Stimulated activated CD4-positive, alpha-beta T cell treated with anti-CD3 and anti-CD28 coated beads, Interleukin-15, amount 100 ng/mL, for 1 hour (primary cell): ENCODE measurements around the gene C9orf72.

Experiments
- DNase-seq, 2 donors: peaks; one replicate each; pipeline ENCODE4 v3.0.0-alpha.2; 2020; ENCODE audit warnings: low read depth in 1 of 2, low spot score in 1 of 2

The C9orf72 gene

GRCh38 chr9:27539479-27540441 is 33.5 kb downstream of the C9orf72 start:
- DNase-seq: no peak

GRCh38 chr9:27538647-27539046 is 34.6 kb downstream of the C9orf72 start:
- DNase-seq: no peak

GRCh38 chr9:27537756-27538155 is 35.5 kb downstream of the C9orf72 start:
- DNase-seq: no peak

GRCh38 chr9:27537027-27537435 is 36.2 kb downstream of the C9orf72 start:
- DNase-seq: no peak

GRCh38 chr9:27536168-27536567 is 37.1 kb downstream of the C9orf72 start:
- no peak for DNase-seq

GRCh38 chr9:27535701-27536118 is 37.6 kb downstream of the C9orf72 start:
- DNase-seq: no peak

DNA sequence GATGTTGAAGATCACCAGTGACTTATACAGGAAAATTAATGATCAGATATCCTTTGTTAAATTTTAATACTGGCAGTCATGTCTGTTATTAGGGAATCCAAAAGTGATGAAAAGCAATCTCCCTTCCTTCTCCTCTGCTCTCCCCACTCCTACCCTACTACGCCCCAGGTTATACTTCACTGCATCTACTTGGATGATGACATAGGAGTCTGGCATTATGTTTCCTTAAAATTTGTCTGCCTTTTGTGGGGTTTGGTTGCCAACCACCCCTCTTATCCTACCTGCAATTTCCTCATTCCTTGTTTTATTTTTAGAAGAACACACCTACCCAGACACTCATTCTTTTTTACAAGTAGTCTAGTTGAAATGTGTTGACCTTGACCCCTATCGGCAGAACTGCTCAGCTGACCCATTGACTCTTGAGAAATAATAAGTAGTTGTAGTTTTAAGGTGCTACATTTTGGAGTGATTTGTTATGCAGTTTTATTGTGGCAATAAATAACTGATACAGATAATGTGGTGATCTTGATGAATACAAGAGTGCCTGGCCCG is 38.5 kb downstream of the C9orf72 start:
- no peak for DNase-seq

- no peak for DNase-seq
These were observed 39.1 kb downstream of the C9orf72 start for GRCh38 chr9:27534131-27534530.

DNA sequence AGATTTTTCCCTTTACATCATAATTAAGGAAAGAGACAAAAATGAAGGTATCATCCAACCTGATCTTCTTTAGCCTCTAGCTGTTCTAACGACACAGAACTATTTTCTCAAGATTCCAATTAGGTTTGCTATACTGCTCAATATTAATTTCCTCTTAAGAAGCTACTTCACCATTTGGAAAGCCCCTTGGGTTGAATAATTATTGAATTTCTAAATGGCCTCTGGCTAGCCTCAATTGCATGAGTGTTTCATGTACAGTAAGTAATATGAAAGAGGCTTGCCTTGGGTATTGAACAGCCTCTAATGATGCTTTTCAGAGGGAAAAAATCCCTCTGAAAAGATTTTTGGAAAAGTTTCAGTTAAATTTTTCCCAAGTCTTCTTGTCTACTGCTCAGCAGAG is 40.0 kb downstream of the C9orf72 start:
- no peak for DNase-seq

GRCh38 chr9:27532046-27532445 is 41.2 kb downstream of the C9orf72 start:
- DNase-seq: no peak

- no peak for DNase-seq
These were observed 42.1 kb downstream of the C9orf72 start for GRCh38 chr9:27530915-27531755.

DNA sequence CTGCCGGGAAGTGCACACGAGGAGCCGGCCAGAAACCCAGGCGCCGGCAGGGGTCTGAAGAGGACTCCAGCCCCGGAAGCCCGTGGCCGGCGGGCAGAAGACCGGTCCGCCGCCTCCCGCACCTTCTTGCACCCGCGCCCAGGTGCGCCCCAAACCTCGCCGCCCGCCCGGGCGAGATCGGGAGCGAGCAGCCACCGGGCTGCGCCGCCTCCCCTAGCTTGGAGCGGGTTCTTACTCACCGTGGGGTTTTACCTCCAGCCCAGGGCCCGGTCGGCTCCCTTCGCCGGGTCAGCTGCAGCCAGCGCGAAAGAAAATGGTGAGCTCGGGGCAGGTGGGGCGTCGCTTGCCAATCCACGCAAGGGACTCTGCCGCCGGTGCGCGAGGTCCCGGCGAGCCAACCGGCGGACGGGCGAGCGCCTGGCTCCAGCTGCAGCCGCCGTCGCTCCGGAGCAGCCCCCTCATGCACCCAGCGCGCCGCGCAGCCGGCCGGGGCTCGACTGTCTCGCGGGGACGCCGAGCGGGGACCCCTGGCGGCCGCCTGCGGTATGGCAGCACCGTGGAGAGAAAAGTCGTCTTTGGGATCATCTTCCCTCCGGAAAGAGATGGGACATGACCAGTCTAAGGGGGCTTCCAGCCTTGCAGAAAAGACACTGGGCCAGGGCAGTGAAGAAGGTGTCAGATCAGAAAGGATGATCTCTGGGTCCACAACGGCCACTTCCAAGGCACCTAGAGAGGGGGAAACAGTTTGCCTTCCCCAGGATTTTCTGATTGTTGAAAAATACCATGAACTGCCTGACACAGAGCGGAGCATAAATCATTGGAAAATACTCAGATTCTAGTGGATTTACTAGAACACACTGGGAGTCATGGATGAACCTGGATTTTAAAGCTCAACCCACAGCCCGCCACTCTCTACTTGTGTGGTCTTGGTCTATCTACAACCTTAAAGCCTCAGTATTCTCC is 43.7 kb downstream of the C9orf72 start, which contains the start of gene MOB3B:
Gene MOB3B, minus strand, starts transcription at position 499 of the 963 bp plus-strand sequence. CDS start 74,264 bp downstream, outside the sequence.
- DNase-seq: peak; percentile 52 to 72

DNA sequence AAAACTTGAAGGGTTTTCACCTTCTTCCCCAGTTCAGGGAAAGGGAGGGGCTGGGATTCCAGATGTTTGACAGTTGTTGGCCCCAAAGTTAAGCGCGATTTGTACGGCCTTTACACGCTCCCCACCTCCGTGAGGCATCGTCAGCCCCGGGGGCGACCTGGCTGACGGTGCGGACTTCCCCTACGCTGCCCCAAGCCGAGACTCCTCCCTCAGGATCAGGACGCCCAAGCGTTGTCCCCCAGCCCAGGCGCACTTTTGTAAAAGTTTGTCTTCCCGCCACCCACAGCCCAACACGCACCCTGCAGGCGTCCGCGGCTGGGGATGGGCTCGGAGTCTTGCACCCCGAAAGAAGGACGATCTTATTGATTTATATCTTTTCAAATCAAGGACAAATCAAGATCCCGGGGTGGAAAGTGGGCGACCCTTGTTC is 44.4 kb downstream of the C9orf72 start:
- DNase-seq: peak in 1 of 2 donors; percentile 12

DNA sequence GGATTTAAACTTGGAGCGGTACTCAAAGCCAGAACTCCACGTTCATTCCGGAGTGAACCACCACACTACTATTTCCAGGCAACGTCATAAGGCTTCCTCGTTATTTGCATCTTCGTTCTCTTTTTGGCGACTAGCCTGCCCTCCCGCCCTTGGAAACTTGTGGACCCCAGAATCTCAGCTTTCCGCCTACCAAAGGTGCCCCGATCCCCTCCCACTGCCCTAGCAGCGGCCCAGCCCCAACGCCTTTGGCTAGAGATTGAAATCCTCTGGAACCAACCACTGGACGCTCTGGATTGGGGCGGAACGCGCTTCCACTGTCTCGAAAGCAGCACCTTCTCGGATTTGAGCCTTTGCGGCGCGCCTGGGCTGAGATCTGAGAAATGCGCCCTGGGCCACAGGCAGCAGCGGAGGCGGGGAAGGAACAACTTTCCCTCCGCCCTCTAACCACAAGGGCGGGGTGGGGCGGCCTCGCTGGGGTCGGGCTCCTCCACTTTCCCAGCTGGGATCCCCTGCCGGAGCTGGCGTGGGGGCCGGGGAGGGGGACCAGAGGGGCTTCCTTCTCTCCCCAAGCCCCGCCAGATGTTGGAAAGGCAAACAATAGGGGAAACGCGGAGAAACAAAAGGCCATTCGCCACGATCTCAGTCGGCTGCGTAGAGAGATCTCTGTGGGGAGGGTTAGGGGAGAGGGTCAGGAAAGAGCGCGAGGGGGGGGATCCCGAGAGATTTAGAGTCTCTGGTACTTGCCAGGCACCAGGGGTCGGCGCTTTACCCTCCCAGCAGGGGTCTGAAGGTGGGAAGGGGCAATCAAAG is 45.0 kb downstream of the C9orf72 start:
- peak; percentile 9 to 10 for DNase-seq

- DNase-seq: no peak
These were observed 45.6 kb downstream of the C9orf72 start for GRCh38 chr9:27527702-27528075.

GRCh38 chr9:27524236-27524635 is 49.0 kb downstream of the C9orf72 start, which contains the start of gene IFNK:
Gene IFNK, plus strand, starts transcription at chr9:27524290. Its CDS starts 47 bp downstream, at chr9:27524337.
- DNase-seq: no peak

DNA sequence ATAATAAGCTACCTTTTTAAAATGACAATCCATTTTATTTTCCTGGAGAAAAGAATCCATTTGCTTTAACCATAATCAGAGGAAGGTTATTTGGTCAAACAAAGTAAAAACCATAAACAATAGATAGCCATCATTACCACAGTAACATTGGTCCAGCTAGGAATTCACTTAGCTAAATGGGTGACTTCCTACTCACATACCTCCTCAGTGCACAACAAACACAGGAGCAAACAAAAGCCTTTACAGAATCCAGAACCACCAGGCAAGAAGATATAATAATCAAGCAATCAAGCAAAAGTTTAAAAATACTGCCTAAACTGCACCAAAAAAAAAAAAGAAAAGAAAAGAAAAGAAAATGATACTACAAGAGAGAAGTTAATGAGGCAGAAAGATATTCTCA is 50.1 kb downstream of the C9orf72 start:
- no peak for DNase-seq

- DNase-seq: no peak
These were observed 52.3 kb downstream of the C9orf72 start for GRCh38 chr9:27520986-27521385.
